ENCODE data around the gene PKD2L1.

DNA sequence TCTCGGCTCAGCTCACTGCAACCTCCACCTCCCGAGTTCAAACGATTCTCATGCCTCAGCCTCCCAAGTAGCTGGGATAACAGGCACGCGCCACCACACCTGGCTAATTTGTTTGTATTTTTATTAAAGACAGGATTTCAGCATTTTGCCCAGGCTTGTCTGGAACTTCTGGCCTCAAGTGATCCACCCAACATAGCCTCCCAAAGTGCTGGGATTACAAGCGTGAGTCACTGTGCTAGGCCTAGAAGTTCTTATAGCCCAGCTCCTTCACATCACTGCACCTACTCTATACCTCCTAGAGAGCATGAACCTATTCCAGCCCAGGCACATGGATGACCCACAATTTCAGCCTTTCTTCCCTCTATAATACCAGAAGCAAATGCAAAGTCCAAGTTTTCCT is 42.3 kb downstream of the PKD2L1 start:
- TF ChIP-seq, protein P1, sequence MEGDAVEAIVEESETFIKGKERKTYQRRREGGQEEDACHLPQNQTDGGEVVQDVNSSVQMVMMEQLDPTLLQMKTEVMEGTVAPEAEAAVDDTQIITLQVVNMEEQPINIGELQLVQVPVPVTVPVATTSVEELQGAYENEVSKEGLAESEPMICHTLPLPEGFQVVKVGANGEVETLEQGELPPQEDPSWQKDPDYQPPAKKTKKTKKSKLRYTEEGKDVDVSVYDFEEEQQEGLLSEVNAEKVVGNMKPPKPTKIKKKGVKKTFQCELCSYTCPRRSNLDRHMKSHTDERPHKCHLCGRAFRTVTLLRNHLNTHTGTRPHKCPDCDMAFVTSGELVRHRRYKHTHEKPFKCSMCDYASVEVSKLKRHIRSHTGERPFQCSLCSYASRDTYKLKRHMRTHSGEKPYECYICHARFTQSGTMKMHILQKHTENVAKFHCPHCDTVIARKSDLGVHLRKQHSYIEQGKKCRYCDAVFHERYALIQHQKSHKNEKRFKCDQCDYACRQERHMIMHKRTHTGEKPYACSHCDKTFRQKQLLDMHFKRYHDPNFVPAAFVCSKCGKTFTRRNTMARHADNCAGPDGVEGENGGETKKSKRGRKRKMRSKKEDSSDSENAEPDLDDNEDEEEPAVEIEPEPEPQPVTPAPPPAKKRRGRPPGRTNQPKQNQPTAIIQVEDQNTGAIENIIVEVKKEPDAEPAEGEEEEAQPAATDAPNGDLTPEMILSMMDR (IDR thresholded peaks at IDR 0.05; ENCODE audit: insufficient read depth, low read length) = no peak
- TF ChIP-seq, protein P2, sequence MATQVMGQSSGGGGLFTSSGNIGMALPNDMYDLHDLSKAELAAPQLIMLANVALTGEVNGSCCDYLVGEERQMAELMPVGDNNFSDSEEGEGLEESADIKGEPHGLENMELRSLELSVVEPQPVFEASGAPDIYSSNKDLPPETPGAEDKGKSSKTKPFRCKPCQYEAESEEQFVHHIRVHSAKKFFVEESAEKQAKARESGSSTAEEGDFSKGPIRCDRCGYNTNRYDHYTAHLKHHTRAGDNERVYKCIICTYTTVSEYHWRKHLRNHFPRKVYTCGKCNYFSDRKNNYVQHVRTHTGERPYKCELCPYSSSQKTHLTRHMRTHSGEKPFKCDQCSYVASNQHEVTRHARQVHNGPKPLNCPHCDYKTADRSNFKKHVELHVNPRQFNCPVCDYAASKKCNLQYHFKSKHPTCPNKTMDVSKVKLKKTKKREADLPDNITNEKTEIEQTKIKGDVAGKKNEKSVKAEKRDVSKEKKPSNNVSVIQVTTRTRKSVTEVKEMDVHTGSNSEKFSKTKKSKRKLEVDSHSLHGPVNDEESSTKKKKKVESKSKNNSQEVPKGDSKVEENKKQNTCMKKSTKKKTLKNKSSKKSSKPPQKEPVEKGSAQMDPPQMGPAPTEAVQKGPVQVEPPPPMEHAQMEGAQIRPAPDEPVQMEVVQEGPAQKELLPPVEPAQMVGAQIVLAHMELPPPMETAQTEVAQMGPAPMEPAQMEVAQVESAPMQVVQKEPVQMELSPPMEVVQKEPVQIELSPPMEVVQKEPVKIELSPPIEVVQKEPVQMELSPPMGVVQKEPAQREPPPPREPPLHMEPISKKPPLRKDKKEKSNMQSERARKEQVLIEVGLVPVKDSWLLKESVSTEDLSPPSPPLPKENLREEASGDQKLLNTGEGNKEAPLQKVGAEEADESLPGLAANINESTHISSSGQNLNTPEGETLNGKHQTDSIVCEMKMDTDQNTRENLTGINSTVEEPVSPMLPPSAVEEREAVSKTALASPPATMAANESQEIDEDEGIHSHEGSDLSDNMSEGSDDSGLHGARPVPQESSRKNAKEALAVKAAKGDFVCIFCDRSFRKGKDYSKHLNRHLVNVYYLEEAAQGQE (IDR thresholded peaks at IDR 0.05; ENCODE audit: insufficient replicate concordance, low read depth) = no peak
- TF ChIP-seq POLR2AphosphoS5 (IDR thresholded peaks at IDR 0.05; ENCODE audit: low read depth) (no peak), GABPA (IDR thresholded peaks at IDR 0.05; ENCODE audit: low read depth) (no peak)

All from HL-60 (cell line).